ENCODE results near the gene BCAP31.
"Not testable (repeated sequence)": the region's sequence is repeated elsewhere in the genome, so short reads cannot be mapped to it uniquely, and the experiment has no call there.

BCAP31 gene

GRCh38 chrX:153762626-153763173, 38.5 kb upstream of the BCAP31 start:
- no peak for DNase-seq (ENCODE audit: low read depth)

GRCh38 chrX:153761863-153762262, 37.7 kb upstream of the BCAP31 start:
- no peak for DNase-seq (ENCODE audit: low read depth)

- no peak for DNase-seq (ENCODE audit: low read depth)
These were observed 30.9 kb upstream of the BCAP31 start for GRCh38 chrX:153755136-153755535.

GRCh38 chrX:153750127-153750774, 26.1 kb upstream of the BCAP31 start:
- no peak for DNase-seq (ENCODE audit: low read depth)

- not testable (repeated sequence) for DNase-seq (ENCODE audit: low read depth)
These were observed 24.8 kb upstream of the BCAP31 start for GRCh38 chrX:153749017-153749416.

- not testable (repeated sequence) for DNase-seq (ENCODE audit: low read depth)
These were observed 22.8 kb upstream of the BCAP31 start for GRCh38 chrX:153746991-153747390.

GRCh38 chrX:153746359-153746758, 22.2 kb upstream of the BCAP31 start:
- no peak for DNase-seq (ENCODE audit: low read depth)

GRCh38 chrX:153745067-153745433, 20.9 kb upstream of the BCAP31 start:
- not testable (repeated sequence) for DNase-seq (ENCODE audit: low read depth)

- DNase-seq (ENCODE audit: low read depth), result no peak
These were observed 20.3 kb upstream of the BCAP31 start for GRCh38 chrX:153744210-153745066.

- DNase-seq (ENCODE audit: low read depth), result not testable (repeated sequence)
These were observed 19.5 kb upstream of the BCAP31 start for GRCh38 chrX:153743468-153744209.

- not testable (repeated sequence) for DNase-seq (ENCODE audit: low read depth)
These were observed 18.7 kb upstream of the BCAP31 start for GRCh38 chrX:153742796-153743467.

GRCh38 chrX:153742111-153742510, 17.9 kb upstream of the BCAP31 start:
- DNase-seq (ENCODE audit: low read depth), result not testable (repeated sequence)

GRCh38 chrX:153741446-153741845, 17.3 kb upstream of the BCAP31 start:
- no peak for DNase-seq (ENCODE audit: low read depth)

GRCh38 chrX:153740631-153741222, 16.5 kb upstream of the BCAP31 start:
- DNase-seq (ENCODE audit: low read depth), result no peak

- no peak for DNase-seq (ENCODE audit: low read depth)
These were observed 15.7 kb upstream of the BCAP31 start for GRCh38 chrX:153739754-153740486.

- no peak for DNase-seq (ENCODE audit: low read depth)
These were observed 13.9 kb upstream of the BCAP31 start for GRCh38 chrX:153738056-153738605.

GRCh38 chrX:153736871-153737441, 12.8 kb upstream of the BCAP31 start:
- DNase-seq (ENCODE audit: low read depth), result no peak

- DNase-seq (ENCODE audit: low read depth), result no peak
These were observed 12.1 kb upstream of the BCAP31 start for GRCh38 chrX:153736071-153736820.

- DNase-seq (ENCODE audit: low read depth), result no peak
These were observed 11.1 kb upstream of the BCAP31 start for GRCh38 chrX:153735274-153735673.

Data from activated T-helper 1 cell treated with Interleukin-2 at 50 U/mL for 16 hours (primary cell).